ENCODE data around the gene XRCC3. TPM values are rescaled to one million over a fixed set of nuclear protein-coding genes. Genes with fewer than 3 reads are reported as not detected.

The XRCC3 gene
- total RNA-seq, 2 experiments from 2014 or later = 64.3 to 68.8 TPM

- ATAC-seq (no peak), DNase-seq (no peak)
- peaks cover 19% of the 10 kb centered on the region for H3K4me1 Mint-ChIP-seq
- H3K36me3 Mint-ChIP-seq = no peaks in the 10 kb centered on the region
- H3K27me3 Mint-ChIP-seq = no peaks in the 10 kb centered on the region
- H3K27ac Mint-ChIP-seq = no peak overlapping the region
- no peak overlapping the region for H3K4me3 Mint-ChIP-seq
- CTCF ChIA-PET = no interaction called here
- H3K9me3 Mint-ChIP-seq (ENCODE audit: low read depth) = no peaks in the 10 kb centered on the region
These were observed 29.6 kb upstream of the XRCC3 start for GRCh38 chr14:103744621-103745395.

- H3K4me1 Mint-ChIP-seq = peaks cover 11% of the 10 kb centered on the region
- H3K36me3 Mint-ChIP-seq = no peaks in the 10 kb centered on the region
- DNase-seq (no peak), ATAC-seq (no peak)
- H3K27ac Mint-ChIP-seq = no peak overlapping the region
- H3K27me3 Mint-ChIP-seq = no peaks in the 10 kb centered on the region
- no peaks in the 10 kb centered on the region for H3K9me3 Mint-ChIP-seq (ENCODE audit: low read depth)
- CTCF ChIA-PET = no interaction called here
- H3K4me3 Mint-ChIP-seq = no peak overlapping the region
These were observed 28.4 kb upstream of the XRCC3 start for GRCh38 chr14:103743691-103744090.

GRCh38 chr14:103742499-103743255 is 27.4 kb upstream of the XRCC3 start:
- Mint-ChIP-seq H3K27ac (no peak overlapping the region), H3K36me3 (no peaks in the 10 kb centered on the region), H3K9me3 (ENCODE audit: low read depth) (no peaks in the 10 kb centered on the region), H3K4me3 (no peak overlapping the region), H3K4me1 (peaks cover under 1% of the 10 kb centered on the region), H3K27me3 (no peaks in the 10 kb centered on the region)
- ATAC-seq = no peak
- CTCF ChIA-PET = no interaction called here
- DNase-seq = no peak

GRCh38 chr14:103741876-103742275 is 26.6 kb upstream of the XRCC3 start:
- Mint-ChIP-seq H3K27ac (no peak overlapping the region), H3K4me1 (no peaks in the 10 kb centered on the region), H3K36me3 (no peaks in the 10 kb centered on the region), H3K4me3 (no peak overlapping the region), H3K9me3 (ENCODE audit: low read depth) (no peaks in the 10 kb centered on the region), H3K27me3 (no peaks in the 10 kb centered on the region)
- CTCF ChIA-PET = no interaction called here
- no peak for DNase-seq
- no peak for ATAC-seq

- no peaks in the 10 kb centered on the region for H3K36me3 Mint-ChIP-seq
- H3K27me3 Mint-ChIP-seq = no peaks in the 10 kb centered on the region
- no peak overlapping the region for H3K4me3 Mint-ChIP-seq
- no peaks in the 10 kb centered on the region for H3K9me3 Mint-ChIP-seq (ENCODE audit: low read depth)
- no peak overlapping the region for H3K27ac Mint-ChIP-seq
- no peaks in the 10 kb centered on the region for H3K4me1 Mint-ChIP-seq
- CTCF ChIA-PET = no interaction called here
- no peak for ATAC-seq
- no peak for DNase-seq
These were observed 25.9 kb upstream of the XRCC3 start for GRCh38 chr14:103740991-103741689.

GRCh38 chr14:103739793-103740501 is 24.7 kb upstream of the XRCC3 start:
- H3K9me3 Mint-ChIP-seq (ENCODE audit: low read depth) = no peaks in the 10 kb centered on the region
- no peaks in the 10 kb centered on the region for H3K4me1 Mint-ChIP-seq
- no peak for DNase-seq
- H3K27ac Mint-ChIP-seq = no peak overlapping the region
- no peak for ATAC-seq
- CTCF ChIA-PET = no interaction called here
- no peaks in the 10 kb centered on the region for H3K27me3 Mint-ChIP-seq
- H3K4me3 Mint-ChIP-seq = no peak overlapping the region
- no peaks in the 10 kb centered on the region for H3K36me3 Mint-ChIP-seq

- Mint-ChIP-seq H3K36me3 (no peaks in the 10 kb centered on the region), H3K27ac (no peak overlapping the region), H3K9me3 (ENCODE audit: low read depth) (no peaks in the 10 kb centered on the region), H3K27me3 (no peaks in the 10 kb centered on the region), H3K4me1 (no peaks in the 10 kb centered on the region), H3K4me3 (no peak overlapping the region)
- ATAC-seq (no peak), DNase-seq (no peak)
- CTCF ChIA-PET = no interaction called here
These were observed 24.2 kb upstream of the XRCC3 start for GRCh38 chr14:103739466-103739792.

GRCh38 chr14:103738701-103739451 is 23.6 kb upstream of the XRCC3 start:
- no peak overlapping the region for H3K27ac Mint-ChIP-seq
- H3K36me3 Mint-ChIP-seq = no peaks in the 10 kb centered on the region
- H3K4me3 Mint-ChIP-seq = no peak overlapping the region
- no peak for DNase-seq
- H3K9me3 Mint-ChIP-seq (ENCODE audit: low read depth) = no peaks in the 10 kb centered on the region
- no peaks in the 10 kb centered on the region for H3K27me3 Mint-ChIP-seq
- ATAC-seq = no peak
- CTCF ChIA-PET = no interaction called here
- no peaks in the 10 kb centered on the region for H3K4me1 Mint-ChIP-seq

GRCh38 chr14:103738166-103738565 is 22.9 kb upstream of the XRCC3 start:
- CTCF ChIA-PET = no interaction called here
- Mint-ChIP-seq H3K9me3 (ENCODE audit: low read depth) (no peaks in the 10 kb centered on the region), H3K27me3 (no peaks in the 10 kb centered on the region), H3K4me1 (no peaks in the 10 kb centered on the region), H3K36me3 (no peaks in the 10 kb centered on the region), H3K4me3 (no peak overlapping the region), H3K27ac (no peak overlapping the region)
- DNase-seq = no peak
- no peak for ATAC-seq

GRCh38 chr14:103737432-103738045 is 22.3 kb upstream of the XRCC3 start:
- CTCF ChIA-PET = interaction anchor here (1.1 kb wide), 1 partner anchor 237 kb away, joined by 3 read pairs; no protein-coding TSS in a partner anchor
- Mint-ChIP-seq H3K4me1 (no peaks in the 10 kb centered on the region), H3K4me3 (no peak overlapping the region), H3K27me3 (no peaks in the 10 kb centered on the region), H3K9me3 (ENCODE audit: low read depth) (no peaks in the 10 kb centered on the region), H3K27ac (no peak overlapping the region), H3K36me3 (no peaks in the 10 kb centered on the region)
- ATAC-seq (no peak), DNase-seq (no peak)

- CTCF ChIA-PET = interaction anchor here (0.6 to 1.1 kb wide), 2 partner anchors 94 to 237 kb away, joined by 3 read pairs; no protein-coding TSS in a partner anchor
- Mint-ChIP-seq H3K4me3 (no peak overlapping the region), H3K27me3 (no peaks in the 10 kb centered on the region), H3K36me3 (no peaks in the 10 kb centered on the region), H3K4me1 (no peaks in the 10 kb centered on the region), H3K9me3 (ENCODE audit: low read depth) (no peaks in the 10 kb centered on the region), H3K27ac (no peak overlapping the region)
- DNase-seq (no peak), ATAC-seq (no peak)
These were observed 21.5 kb upstream of the XRCC3 start for GRCh38 chr14:103736546-103737431.

Measured in activated CD8-positive, alpha-beta memory T cell treated with anti-CD3 and anti-CD28 coated beads, Interleukin-2, amount 10 ng/mL, durations not matched to agents 7 days and 5 days (primary cell).